GM04504 (cell line): Measurements from ENCODE around the gene CNP.
A peak's percentile ranks its signal among the peaks of the same experiment; 100 is the strongest.

ENCODE experiments used
- DNase-seq: peaks from one replicate; pipeline ENCODE4 v3.0.0-alpha.2; 2012; ENCODE audit warnings: low read depth

CNP gene

DNA sequence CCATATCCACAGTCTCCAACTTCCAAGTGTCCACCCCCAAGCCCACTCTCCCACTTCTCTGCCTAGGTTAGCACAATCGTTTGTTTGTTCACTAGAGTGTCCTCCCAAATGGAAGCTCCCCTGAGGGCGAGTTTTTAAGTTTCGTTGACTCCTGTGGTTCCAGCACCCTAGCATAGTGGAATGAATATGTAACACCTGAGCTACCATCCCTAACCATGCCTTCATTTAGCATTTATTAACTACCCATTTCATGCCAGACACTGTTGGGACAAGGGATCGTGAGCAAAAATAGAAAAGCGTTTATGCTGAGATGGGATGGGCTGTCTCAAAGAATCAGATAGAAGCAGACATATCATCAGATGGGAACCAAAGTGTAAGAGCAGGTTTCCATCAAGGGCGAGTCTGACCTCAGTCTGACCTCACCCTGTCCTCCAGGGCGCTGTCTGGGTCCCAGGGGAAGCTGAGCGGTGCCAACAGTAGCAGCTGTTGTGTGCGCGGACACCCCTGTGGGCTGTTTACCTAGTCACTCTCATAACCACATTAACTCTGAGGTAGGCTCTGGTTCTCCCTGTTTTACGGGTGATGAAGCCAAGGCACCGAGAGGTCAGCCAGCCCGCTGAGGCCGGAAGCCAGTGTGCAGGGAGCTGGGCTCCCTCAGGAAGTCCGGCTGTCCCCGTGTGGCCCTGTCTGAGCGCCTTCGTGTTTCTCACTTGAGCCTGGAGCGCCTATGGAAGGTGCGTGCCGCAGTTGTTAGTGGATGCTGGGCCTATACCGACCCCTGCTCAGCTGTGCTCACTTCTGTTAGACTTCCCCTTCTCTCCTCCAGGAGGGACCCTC is 6.2 kb downstream of the CNP start:
- DNase-seq, result no peak

GRCh38 chr17:41973408-41973811 is 6.8 kb downstream of the CNP start:
- DNase-seq, result no peak

DNA sequence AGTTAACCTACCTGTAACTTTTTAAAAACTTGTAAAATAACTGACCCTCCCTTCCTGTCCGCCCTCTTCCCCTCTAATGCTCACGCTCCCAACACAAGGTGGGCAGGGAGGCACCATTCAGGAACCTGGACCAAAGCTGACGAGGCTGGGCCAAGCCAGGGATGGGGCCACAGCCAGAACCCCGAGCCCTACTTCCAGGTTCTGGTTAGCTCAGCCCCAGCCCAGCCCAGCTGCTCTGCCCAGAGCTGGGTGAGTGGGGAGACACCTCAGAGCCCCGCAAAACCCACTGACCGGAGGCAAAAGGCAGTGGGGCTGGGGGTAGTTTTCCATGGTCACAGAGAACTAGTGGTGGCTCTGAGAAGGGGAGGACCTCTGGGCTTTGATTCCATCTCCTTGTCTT is 7.4 kb downstream of the CNP start:
- DNase-seq, result no peak

DNA sequence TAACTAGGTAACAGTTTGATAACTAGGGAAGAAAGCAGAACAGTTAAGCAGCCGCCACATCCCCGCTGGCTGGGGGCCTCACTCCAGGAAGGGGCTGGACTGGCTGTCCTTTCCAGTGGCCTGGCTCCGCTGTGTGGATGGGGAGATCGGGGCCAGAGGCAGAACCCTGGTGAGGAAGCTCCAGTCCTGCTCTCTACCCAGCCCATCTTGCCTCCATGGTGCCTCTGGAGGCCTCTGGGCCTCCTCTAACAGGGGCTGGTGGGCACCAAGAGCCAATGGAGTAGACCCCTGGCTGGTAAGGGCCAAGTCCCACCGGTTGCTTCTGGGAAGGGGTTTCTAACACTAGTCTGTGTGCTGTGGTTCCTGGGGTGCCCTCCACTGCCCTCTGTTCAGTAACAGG is 8.1 kb downstream of the CNP start:
- no peak for DNase-seq

DNA sequence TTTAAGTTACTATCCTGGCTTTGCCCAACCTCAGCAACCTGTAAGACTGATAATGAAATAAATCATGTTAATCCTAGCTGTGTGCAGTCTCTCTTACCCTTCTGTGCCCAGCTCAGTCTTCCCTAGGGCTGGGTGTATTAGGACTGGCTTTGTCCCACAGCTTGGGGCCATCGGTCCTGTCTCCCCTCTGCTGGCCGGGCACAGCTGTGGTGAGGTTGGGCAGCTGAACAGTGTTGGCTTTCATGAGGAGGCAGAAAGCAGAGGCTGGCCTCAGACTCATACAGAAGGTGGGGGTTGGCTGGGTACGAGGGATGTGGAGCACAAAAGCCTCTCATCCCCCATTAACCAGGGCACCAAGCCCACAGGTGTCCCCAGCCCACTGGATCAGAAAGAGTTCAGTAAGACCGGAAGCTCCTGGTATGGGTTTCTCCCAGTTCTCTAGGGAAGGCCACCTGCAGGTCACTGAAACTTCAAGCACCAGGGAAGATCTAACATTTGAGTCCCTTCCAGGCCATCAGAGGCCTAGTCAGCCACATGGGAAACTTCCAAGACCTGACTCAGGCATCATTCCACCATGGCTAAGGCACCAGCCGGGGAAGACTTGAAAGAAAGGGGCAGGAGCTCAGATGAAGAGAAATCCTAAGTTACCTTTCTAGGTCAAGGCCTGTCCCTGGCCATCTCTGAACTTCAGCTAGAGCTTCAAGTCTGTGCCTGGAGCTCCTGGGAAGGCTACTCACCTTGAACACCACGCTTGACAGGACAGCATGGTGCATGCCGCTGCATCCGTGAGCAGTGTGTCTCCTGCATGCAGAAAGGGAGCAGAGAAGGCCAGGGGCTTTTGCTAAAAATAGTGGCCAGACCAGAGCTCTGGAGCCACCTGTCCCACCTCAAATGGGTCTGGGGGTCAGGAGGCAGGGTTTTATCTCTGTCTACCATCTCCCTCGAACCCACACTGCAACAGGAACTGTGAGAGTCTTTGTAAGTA is 8.8 kb downstream of the CNP start:
- DNase-seq, result peak; percentile 54

DNA sequence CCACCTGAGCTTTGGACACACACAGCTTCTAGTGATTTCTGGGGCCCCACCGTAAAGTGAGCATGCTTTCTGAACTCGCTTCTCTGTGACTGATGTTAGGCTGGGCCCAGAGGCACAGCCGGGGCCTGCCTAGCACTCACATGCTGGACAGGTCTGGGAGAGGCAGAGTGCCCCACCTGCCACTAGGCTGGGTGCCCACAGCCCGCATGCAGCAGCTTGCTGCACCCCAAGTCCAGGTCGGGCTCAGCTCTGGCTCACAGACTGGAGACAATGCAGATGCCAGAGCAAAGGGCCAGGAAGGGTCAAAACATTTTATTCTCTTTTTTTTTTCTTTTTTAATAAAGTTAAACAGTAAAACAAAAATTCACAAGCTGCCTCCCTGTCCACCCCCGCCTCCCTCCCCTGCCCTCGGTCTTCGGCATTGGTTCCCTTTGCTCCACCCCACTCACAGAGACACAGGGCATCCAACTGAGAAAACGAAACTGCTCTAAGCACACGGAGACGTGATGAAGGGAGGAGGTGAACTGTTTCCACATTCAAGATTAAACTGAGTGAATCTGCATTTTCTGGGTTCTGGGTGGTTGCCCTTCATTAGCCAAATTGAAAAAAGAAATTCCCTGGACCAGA is 9.7 kb downstream of the CNP start:
- peak; percentile 27 for DNase-seq

- DNase-seq, result no peak
Measured at GRCh38 chr17:41977991-41978390, 11.4 kb downstream of the CNP start.

DNA sequence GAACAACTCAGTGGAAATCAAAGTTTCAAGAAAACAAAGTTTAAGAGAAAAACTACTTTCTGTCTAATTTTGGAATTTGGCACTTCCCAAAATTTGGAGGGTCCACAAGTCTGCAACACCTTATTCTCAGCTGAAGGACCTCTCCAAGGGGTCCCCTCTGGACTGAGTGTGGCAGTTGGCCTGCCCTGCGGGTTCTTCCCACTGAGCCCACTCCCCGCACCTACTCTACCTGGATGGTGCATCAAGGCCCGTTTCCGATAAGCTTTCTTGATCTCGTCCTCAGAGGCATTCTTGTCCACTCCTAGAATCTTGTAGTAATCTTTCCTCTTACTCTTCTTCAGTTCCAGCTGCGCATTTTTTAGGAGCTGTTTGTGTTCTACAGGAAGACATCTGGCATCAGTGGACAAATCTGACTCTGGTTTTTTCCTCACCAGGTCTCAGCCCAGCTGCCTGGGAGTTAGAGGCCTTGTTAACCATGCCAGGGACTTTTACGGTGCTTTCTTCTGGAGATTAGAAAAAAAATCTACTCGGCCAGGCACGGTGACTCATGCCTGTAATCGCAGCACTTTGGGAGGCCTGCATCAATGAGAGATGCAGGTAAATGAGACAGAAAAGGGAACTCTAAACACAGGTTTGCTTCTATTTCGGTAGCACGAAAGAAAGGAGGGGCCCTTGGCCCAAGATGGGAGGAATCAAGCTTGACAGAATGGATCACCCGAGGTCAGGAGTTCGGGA is 15.6 kb downstream of the CNP start:
- DNase-seq, result no peak

- no peak for DNase-seq
Measured at GRCh38 chr17:41984454-41984853, 17.9 kb downstream of the CNP start.

DNA sequence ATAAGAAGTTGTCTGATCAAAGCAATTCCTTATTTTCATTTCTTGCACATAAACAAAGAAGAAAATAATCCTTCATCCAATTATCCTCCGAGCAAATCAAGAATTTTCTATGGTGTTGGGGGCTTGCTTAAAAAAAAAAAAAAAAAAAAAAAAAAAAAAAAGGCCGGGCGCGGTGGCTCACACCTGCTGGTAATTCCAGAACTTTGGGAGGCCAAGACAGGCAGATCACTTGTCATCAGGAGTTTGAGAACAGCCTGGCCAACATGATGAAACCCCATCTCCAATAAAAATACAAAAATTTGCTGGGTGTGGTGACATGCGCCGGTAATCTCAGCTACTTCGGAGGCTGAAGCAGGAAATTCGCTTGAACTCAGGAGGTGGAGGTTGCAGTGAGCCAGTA is 19.3 kb downstream of the CNP start:
- DNase-seq, result no peak

- DNase-seq, result no peak
Measured at GRCh38 chr17:41986634-41987033, 20.0 kb downstream of the CNP start.

DNA sequence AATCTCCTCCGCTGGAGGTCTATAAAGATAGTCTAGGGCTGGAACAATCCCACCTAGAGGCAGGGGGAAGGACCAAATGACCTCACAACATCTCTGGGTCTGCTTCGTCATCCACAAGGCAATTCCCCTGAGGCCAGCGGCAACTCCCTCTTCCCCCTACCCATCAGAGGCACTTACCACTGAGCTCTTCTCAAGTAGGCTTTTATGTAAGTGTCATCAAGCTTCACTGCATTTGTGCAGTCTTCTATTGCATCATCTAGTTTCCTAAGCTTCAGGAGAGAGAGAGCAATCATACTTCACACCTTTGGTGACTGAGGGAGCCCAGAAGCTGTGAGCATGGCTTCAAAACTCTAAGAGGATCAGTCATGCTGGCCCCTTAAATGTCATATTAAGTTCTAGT is 21.0 kb downstream of the CNP start:
- DNase-seq, result no peak

GRCh38 chr17:41988418-41988817 is 21.8 kb downstream of the CNP start:
- DNase-seq, result no peak

- no peak for DNase-seq
Measured at GRCh38 chr17:41989702-41990419, 23.3 kb downstream of the CNP start.

DNA sequence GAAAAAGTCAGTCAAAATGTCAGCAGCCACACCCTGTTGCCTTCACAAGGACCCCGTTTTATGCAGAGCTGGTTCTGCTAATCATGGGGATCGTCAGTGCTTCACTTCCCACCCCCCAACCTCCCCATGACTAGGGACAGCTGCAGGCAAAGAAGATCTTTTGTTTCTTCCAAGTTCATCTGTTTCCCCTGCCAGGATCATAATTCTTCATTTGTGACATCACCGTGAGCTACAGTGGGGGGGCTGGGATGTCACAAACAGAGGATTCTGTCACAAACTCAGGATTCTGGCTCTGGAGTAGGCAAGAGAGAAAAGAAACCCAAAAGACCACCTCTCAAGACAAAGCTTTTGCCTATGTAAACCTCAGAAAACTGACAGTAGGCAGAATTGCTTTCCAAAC is 26.0 kb downstream of the CNP start:
- DNase-seq, result no peak

- DNase-seq, result no peak
Measured at GRCh38 chr17:41996855-41997164, 30.2 kb downstream of the CNP start.

GRCh38 chr17:41998497-41998896 is 31.9 kb downstream of the CNP start:
- no peak for DNase-seq

- DNase-seq, result no peak
Measured at GRCh38 chr17:42000413-42001133, 34.0 kb downstream of the CNP start.

DNA sequence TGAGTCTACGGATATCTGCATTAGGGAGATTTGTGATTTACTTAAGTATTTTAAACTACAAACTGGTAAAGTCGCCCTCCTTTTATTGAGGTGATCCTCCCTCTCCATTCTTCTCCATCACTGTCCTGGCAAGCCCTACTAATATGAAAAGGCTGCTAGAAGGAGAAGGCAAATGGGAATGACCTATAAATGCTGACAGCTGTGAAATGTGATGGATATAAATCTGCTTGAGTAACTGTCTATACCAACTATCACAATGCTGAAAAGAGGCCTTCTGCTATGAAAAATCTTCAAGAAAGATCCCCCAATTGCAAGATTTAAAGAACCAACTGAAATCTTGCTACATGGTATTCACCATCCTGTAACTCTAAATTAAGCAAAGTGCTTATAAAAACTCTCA is 35.1 kb downstream of the CNP start:
- DNase-seq, result no peak

GRCh38 chr17:42002175-42002791 is 35.7 kb downstream of the CNP start:
- no peak for DNase-seq
